HG03575 (cell line): ENCODE results near the gene SH3BP2.

Experiments used
- ATAC-seq: cut with Tn5 transposase; IDR thresholded peaks from one replicate; pipeline ENCODE4 v1.9.1; 2021; ENCODE audit not compliant: unreplicated experiment, insufficient number of reproducible peaks, low FRiP score; ENCODE audit errors: extremely low read depth

SH3BP2 gene

DNA sequence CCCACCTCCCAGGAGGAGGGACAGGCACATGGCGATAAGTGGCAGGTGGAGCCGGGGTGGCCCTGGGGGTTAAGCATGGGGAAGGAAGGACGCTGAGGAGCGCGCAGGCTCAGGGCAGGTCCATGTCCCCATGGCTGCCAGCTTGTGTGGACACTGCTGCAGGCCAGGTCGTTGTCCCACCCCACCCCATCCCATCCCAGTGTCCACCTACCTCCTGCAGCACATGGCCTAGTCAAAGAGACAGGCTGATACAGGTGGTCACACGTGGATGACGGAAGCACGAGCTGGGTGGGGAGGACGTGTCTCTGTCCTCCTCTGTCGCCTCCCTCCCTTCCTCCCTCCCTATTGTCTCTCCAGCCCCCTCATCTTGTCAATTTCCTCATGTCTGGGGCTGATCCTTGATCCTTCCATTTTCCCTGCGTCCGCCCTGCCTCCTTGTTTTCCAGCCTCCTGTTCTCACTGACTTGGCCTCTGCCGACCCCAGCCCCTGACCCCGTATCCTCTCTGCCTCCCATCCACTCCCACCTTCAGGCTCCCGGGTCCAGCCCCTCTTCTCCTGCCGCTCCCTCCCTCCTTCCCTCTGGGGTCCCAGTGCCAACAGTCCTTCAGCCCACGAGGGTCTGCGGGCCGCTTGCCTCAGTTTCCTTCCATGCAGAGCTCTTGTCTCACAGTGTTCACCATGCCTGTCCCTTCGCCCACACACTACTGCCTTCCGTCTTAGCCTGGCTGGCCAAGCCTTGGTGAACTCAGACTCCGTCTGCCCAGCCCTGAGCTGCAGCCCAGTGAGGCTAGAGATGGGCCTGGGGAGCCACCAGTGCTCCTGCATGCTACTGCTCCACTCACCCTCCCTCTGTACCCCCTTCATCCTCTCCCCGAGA lies 35.2 kb downstream of the SH3BP2 start:
- no peak for ATAC-seq

GRCh38 chr4:2828758-2829181 lies 35.9 kb downstream of the SH3BP2 start:
- ATAC-seq, result no peak

DNA sequence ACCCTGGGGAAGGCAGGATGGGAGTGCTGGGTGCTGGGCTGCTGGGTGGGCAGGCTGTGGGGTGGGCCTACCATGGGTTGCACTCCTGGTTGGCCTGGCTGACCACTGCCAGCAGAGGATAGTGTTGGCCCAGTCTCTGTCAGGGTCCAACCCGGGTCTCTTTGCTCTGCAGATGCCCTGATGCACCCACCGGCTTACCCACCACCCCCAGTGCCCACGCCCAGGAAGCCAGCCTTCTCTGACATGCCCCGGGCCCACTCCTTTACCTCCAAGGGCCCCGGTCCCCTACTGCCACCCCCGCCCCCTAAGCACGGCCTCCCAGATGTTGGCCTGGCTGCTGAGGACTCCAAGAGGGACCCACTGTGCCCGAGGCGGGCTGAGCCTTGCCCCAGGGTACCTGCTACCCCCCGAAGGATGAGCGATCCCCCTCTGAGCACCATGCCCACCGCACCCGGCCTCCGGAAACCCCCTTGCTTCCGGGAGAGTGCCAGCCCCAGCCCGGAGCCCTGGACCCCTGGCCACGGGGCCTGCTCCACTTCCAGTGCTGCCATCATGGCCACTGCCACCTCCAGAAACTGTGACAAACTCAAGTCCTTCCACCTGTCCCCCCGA lies 36.5 kb downstream of the SH3BP2 start:
- ATAC-seq, result no peak

GRCh38 chr4:2829933-2830451 lies 37.1 kb downstream of the SH3BP2 start:
- ATAC-seq, result no peak

GRCh38 chr4:2830632-2831610 lies 38.0 kb downstream of the SH3BP2 start:
- no peak for ATAC-seq

DNA sequence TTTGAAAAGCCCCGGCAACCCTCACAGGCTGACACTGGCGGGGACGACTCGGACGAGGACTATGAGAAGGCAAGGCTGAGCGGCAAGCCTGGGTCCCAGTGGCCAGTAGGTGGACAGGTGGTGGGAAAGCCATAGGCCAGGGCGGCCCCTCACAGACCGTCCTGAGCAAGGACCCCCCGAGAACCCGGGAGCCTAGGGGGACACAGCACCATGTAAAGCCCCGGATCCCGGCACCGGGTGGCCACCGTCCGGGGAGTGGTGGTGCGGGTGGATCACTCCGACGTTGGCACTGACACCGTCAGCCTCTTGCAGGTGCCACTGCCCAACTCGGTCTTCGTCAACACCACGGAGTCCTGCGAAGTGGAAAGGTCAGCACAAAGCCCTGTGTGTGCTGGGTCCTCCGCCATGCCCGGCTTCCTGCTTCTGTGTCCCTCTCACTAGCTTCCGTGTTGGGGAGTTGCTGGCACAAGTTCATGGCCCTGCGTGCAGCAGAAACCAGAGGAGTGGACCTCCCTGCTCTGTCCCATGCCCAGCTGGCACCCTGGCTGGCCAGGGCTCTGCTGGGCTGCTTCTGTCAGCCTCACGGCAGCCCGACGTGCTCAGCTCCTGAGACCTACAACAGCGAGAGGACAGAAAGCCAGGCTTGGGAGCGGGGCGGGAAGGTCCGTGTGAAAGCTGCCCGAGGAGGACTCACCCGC lies 38.9 kb downstream of the SH3BP2 start:
- no peak for ATAC-seq

GRCh38 chr4:2832309-2832980 lies 39.6 kb downstream of the SH3BP2 start:
- no peak for ATAC-seq

DNA sequence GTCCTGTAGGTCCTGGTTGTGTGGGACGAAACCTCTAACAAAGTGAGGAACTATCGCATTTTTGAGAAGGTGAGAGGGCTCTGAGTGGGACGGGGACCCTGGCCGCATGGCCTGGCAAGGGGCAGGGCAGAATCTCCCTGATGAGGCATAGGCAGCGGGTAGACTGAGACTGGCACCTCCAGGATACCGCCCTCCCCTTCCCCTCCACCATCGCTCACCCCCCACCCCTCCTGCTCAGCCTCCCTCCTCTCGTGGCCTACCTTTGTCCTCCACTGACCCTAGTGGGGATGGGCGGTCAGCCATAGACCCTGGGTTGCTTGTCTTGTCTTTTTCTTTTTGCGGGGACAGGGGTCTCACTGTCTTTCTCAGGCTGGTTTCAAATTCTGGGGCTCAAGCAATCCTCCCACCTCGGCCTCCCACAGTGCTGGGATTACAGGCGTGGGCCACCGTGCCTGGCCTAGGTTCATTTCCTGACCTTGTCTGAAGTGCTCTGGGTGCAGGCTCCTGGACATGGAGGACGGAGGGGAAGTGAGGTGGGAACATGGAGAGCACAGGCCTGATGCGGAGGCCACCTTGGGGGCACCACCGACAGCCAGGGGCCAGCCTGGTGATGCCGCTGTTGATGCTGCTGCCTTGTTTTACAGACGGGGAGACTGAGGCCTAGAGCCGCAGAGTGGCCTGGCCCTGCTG lies 40.2 kb downstream of the SH3BP2 start:
- no peak for ATAC-seq

DNA sequence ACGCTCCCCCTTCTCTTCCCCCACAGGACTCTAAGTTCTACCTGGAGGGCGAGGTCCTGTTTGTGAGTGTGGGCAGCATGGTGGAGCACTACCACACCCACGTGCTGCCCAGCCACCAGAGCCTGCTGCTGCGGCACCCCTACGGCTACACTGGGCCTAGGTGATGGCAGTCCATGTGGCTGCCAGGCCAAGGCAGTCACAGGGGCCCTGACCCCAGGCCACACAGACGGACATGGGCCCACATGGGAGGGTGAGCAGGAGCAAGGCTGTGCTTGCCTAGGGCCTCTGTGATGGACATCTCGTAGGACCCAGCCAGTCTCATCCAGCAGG lies 40.8 kb downstream of the SH3BP2 start:
- no peak for ATAC-seq

GRCh38 chr4:2834001-2834921 lies 41.4 kb downstream of the SH3BP2 start:
- no peak for ATAC-seq

GRCh38 chr4:2835978-2836377 lies 43.1 kb downstream of the SH3BP2 start:
- no peak for ATAC-seq

GRCh38 chr4:2836391-2836859 lies 43.5 kb downstream of the SH3BP2 start:
- no peak for ATAC-seq

DNA sequence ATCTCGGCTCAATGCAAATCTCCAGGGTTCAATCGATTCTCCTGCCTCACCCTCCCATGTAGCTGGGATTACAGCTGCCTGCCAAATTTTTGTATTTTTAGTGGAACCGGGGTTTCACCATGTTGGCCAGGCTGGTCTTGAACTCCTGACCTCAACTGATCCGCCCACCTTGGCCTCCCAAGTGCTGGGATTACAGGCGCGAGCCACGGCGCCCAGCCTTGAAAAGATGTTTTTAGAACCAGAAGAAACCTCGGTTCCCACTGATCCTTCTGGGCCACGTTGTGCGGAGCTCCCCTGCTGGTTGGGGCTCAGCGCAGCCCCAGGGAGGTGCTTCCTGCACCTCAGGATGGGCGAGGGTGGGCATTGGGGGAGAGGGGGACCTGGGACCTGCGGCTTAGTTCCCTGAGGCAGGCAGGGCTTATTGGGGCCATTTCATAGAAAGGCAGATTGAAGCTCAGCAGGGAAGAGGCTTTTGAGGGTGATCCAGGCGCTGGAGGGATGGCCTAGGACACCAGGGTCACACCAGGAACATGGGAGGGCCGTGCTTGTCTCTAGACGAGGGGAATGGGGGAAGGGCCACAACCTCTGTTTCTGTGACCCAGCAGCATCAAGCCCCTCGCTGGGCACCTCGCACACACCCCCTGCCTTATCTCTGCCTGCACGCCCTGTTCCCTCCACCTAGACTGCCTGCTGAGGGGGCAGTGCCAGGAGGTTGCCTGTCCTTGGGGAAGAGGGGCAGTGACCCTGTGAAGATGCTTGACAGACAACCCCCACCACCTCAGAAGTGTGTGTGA lies 44.4 kb downstream of the SH3BP2 start:
- no peak for ATAC-seq

DNA sequence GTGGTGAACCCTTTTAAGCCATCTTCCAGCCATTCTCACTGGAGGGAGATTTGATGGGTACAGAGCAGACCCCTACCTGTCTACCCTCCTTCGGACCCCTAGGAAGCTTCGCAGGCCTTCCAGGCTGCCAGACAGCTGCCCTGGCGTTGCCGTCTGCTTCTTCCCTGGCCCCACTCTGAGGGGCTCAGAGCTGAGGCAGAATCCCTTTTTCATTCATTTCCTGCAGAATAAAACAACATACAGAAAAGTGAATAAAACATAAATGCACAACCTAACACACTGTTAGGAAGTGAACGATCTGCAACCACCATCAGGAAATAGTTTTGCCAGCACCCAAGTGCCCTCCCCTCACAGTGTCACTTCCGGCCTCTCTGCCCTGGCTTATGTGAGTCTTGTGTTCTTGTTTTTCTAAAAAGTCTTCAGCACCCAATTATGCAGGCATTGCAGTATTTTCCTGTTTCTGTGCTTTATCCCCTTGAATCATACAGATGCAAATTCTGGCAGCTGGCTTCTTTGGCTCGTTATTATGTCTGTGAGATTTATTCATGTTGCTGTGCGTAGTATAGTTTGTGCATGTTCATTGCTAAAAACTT lies 45.1 kb downstream of the SH3BP2 start:
- ATAC-seq, result no peak

- ATAC-seq, result no peak
Measured at GRCh38 chr4:2839060-2839459, 46.2 kb downstream of the SH3BP2 start.
